SW 1271 (cell line): ENCODE data around the gene ALDH3B1.
"Not testable (repeated sequence)": the region's sequence is repeated elsewhere in the genome, so short reads cannot be mapped to it uniquely, and the experiment has no call there.

ENCODE experiments used
- DNase-seq, 2 experiments: peaks; one replicate each; lab custom pipeline; 2025; lab: John Stamatoyannopoulos, UW

The ALDH3B1 gene, protein sequence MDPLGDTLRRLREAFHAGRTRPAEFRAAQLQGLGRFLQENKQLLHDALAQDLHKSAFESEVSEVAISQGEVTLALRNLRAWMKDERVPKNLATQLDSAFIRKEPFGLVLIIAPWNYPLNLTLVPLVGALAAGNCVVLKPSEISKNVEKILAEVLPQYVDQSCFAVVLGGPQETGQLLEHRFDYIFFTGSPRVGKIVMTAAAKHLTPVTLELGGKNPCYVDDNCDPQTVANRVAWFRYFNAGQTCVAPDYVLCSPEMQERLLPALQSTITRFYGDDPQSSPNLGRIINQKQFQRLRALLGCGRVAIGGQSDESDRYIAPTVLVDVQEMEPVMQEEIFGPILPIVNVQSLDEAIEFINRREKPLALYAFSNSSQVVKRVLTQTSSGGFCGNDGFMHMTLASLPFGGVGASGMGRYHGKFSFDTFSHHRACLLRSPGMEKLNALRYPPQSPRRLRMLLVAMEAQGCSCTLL

DNA sequence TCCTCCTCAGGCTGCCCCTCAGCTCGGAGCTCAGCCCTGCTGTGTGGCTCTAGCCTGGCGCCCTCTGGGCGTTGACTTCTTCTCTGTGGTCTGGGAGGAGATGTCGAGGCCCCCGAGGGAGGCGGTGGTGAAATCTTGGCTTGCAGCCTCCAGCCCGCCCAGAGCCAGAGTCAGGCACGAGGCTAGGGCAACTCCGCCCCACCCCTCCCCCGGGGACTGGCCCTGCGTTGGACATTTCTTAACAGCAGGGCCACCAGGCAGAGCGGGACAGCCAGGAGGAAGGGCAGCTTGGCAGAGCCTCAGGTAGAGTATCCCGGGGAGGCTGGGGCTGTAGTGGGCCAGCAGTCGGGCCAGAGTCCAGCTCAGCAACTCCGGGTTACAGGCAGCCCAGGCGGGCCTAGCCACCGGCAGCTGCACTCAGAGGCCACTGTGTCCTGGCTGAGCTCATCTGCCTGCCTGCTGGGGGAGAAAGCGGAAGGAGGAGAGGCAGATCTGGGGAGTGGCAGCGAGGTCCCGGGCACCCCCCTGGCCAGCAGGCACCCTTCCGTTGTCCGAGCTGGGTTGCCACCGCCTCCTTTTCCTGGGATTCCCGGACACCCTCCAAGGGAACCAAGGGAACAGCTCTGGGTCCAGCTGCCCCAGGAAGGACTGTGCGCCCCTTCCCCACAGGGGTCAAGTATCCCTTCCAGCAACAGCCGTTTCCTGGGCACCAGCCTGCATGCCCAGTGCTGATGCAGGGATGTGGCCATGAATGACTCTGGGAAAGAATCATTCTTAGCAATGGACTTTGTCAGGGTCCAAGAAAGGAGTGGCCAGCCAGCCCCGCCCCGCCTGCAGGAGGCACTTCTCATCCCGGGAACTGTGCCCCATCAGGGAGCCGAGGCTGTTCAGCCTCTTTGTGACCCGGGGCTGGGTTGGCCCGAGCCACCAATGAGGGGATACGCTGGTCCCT lies at the start of gene ALDH3B1:
TSS of gene ALDH3B1 (plus strand) at position 238 of the 952 bp plus-strand sequence. CDS start 4,971 bp downstream, outside the sequence.
- peak; percentile 91 to 93 for DNase-seq

DNA sequence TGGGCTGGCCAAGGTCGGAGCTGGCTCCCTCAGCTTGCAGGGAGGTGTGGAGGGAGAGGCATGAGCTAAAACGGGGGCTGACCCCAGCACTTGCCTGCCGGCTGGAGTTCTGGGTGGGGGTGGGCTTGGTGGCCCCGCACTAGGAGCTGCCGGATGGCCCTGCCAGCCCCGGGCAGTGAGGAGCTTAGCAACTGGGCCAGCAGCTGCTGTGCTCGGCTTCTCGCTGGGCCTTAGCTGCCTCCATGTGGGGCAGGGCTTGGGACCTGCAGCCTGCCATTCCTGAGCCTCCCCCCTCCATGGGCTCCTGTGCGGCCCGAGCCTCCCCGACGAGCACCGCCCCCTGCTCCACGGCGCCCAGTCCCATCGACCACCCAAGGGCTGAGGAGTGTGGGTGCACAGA lies 46.9 kb upstream of the ALDH3B1 start:
- not testable (repeated sequence) for DNase-seq

DNA sequence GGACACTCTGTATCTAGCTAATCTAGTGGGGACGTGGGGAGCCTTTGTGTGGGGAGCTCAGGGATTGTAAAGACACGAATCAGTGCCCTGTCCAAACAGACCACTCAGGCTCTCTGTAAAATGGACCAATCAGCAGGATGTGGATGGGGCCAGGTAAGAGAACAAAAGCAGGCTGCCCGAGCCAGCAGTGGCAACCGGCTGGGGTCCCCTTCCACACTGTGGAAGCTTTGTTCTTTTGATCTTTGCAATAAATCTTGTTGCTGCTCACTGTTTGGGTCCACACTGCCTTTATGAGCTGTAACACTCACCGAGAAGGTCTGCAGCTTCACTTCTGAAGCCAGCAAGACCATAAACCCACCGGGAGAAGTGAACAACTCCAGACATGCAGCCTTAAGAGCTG lies 46.2 kb upstream of the ALDH3B1 start:
- DNase-seq, result not testable (repeated sequence)

DNA sequence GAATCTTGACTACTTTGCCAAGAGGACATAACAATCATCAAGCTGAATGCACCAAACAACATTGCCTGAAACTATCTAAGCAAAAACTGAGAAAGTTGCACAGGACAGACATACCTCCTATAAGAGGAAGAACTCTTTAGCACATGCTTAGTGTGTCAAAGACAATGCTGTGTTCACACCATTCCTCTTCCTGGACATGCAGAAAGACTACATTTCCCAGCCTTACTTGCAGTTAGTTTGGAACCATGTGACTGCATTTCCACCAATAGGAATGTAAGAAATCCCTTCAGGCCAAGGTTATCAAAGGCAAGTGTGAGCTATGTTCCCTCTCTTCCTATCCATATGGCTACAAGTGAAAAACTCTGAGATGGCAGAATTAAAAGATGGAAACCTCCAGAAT lies 45.4 kb upstream of the ALDH3B1 start:
- DNase-seq, result not testable (repeated sequence)

DNA sequence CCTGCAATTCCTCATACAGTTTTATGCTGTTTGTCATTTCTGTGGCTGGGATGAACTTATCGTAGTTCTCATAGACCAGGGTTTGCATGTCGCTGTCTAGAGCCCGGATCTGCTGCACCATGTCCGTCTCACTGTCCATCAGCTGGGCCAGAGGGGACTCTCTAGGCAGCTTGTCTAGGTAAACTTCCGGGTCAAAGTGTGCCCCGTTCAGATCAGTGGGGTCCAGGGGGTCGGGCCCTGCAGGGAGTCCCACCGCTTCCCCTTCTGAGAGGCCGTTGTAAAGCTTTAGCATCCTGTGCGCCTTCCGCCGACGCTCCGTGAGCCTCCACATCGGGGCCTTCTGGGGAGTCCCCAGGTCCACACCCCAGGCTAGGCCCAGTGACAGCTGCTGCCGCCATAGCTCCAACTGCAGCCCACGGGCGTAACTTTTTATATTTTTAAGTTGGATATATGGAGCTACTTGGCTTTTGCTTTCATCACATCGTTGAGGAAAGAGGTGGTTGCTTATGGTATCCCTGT lies 44.2 kb upstream of the ALDH3B1 start:
- not testable (repeated sequence) for DNase-seq

DNA sequence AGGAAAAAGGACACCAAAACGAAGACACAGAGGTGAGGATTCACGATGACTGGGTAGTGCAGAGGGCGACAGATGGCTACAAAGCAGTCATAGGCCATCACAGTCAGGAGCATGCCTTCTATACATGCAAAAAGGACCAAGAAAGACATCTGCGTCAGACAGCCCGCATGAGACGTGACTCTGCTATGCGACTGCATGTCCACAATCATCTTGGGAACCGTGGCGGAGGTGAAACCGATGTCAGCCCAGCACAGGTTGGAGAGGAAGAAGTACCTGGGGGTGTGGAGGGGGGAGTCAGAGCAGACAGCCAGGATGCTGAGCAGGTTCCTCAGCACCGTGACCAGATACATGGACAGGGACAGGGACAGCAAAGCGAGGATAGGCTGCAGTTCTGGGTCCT lies 35.4 kb upstream of the ALDH3B1 start:
- DNase-seq, result not testable (repeated sequence)

DNA sequence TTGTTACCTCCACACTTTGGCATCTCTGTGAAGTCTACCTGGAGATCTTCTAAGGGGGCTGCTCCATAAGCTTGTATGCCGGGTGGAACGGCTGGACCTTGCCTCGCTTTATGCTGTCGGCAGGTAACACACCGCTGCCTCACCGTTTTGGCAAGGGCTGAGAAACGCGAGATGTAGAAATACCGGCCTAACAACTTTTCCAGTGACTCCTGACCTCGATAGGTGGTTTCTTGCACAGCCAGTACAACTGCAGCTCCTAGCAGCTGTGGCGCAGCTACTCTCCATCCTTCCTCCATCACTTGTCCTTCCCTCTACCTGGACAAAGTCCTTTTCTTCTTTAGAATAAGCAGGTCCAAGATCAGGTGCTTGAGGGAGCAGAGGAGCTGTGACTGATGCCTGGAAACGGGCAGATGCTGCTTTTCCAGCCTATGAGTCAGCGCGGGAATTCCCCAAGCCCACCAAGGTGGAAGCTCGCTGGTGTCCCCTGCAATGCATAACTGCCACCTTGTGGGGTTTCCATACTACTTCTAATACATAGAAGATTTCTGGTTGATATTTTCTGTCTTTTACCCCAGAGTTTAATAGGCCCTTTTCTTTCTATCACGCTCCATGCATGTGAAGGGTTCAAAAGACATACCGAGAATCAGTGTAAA lies 31.2 kb upstream of the ALDH3B1 start:
- not testable (repeated sequence) for DNase-seq

DNA sequence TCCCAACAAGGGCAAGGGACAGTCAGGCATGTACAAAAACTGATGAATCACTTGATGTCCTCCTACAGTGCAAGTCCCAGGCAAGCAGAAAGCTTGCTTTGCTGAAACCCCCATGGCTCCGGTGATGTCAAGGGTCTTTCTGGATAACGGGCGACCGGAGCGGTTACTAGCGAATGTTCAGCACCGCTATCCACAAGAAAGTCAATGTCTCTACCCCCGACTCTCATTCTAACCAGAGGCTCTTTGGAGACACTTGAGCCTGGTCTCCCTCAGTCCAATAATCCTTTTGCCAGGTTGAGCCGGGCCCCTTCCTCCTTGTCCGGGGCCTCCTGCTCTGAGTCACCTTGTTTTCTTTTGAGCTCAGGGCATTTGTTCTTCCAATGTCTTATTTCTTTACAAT lies 28.9 kb upstream of the ALDH3B1 start:
- not testable (repeated sequence) for DNase-seq

DNA sequence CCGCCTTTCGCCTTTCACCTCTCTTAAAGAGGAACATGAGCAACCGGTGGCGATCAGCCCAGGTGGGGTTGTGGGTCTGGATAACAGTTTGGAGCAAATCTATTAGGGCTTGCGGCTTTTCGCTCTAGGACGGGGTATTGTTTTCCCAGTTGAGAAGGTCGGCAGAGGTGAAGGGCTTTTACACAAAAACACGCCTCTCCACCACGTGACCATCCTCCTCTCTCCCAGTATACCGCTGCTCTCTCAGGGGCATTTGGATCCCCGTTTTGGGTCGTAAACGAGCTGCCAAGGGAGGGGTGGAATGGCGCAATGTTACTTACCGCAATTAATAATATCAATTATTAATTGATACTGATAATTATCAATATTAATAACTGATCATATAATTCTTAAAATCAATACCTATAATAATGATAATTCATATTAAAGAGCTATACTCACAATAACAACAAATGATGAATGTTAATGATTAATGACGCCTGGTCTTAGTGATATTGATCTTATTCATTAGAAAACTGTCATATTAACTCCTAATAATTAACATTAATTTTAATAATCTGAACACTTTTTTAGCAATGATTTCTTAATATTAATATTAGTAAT lies 27.8 kb upstream of the ALDH3B1 start:
- DNase-seq, result not testable (repeated sequence)

DNA sequence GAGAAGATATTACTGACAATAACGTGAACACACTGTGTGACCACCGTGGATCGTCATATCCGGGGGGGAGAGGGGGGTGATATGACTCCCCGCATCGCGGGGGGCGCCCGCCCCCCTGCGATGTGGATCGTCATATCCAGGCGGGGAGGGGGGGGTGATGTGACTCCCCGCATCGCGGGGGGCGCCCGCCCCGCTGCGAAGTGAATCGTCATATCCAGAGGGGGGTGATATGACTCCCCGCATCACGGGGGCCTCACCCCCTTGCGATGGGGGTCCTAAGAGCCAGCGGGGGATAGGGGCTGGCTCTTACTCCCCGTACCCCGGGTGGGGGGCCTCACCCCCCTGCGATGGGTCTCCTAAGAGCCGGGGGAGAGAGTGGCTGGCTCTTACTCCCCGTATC lies 26.2 kb upstream of the ALDH3B1 start:
- no peak for DNase-seq

DNA sequence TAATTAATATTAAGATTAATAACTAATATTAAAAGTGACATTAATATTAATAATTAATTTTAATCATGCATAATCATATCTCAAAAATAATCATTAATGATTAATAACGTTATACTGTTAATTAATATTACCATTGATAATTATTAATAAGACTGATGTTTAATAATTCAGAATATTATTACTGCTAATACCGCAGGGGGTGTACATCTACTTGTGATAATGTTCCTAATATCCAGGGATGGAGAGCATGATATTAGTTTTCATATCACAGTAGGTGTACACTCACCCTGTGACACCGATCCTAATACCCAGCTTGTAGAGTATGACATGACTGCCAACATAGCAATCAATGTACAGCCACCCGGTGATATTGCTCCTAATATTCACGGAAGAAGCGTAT lies 24.8 kb upstream of the ALDH3B1 start:
- DNase-seq, result not testable (repeated sequence)

DNA sequence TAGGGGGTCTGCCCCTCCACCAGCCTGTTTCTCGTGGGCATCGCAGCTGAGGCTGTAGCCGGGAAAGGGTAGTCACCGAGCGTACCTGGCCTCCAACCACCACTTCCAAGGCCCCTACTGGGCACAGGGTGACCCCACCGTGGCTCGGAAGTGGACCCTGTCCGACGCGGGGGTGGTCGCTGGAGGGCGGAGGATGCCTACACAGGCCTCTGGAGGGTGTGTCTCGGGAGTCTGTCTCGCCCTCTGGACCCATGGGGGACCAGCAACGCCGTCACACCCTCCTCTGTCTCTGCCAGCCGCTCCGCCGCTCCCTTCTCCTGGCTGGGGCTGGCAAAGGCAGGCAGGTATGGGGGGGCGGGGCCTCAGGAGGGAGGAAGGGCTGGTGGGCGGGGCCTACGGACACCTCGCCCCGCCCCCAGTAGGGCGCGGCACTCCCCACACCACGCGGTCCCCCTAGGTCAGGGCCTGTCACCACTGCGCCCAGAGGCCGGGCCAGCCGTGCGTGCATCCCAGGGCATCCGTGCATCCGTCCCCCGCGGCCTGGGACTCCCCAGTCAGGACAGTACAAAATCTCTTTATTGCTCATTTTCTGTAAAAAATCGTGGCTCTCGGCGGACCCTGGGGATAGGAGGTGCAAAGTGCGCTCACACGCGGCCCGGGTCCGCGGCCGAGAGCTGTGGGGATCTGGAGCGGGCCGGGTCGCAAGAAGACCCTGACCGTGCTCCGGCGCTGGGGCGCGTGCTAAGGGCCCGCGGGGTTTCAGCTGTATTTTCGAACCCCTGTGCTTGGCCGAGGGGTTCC lies 19.4 kb upstream of the ALDH3B1 start:
- DNase-seq, result not testable (repeated sequence)

DNA sequence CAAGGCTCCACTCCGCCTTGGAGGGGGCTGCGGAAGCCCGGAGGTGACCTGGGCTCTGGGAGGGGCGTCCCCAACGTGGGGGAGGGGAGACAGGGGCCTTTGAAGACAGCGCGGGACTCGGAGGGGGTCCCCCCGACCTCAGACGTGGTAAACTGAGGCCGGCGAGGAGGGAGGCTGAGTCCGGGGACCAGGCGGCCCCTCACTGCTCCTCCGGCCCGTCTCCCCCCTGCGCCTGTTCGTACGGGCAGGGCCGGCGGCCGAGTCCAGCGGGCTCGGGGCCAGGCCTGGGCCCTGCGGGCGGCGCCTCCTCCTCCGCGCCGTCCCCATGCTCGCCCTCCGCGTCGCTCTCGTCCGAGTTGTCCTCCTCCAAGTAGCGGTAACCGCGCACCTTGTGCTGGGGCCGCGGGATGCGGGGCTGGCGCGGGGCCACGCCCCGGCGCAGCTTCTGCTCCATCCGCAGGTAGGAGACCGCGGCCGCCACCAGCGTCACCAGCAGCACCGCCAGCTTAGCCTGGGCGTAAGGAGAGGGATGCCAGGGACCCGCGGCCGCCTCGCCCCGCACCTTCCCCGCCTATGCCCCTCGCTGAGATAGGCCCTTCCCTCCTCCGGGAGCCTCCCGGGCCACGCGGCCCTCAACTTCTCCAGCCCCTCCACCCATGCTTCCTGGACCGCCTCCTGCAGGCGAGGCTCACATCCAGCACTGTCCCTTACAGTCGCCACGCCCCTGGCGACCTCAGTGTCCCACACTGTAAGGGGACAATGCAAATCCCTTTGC lies 18.6 kb upstream of the ALDH3B1 start:
- not testable (repeated sequence) for DNase-seq

DNA sequence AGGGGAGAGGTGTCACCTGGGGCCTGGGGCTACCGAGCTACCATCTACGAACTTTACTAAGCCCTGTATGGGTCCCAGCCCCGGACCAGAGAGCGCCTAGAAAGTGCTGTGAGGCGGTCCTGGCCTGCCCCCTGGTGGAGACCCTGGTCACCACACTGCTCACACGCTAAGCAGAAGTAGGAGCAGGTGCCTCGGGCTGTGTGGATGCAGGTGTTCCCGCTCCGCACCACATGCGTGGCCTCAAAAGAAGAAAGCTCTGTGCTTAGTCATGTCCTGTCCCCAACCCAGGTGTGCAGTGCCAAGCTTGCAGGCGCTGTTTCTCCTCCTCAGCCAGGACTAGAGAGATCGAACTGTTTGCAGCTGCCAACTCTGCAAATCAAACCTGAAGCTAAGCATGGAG lies 16.3 kb upstream of the ALDH3B1 start:
- not testable (repeated sequence) for DNase-seq

DNA sequence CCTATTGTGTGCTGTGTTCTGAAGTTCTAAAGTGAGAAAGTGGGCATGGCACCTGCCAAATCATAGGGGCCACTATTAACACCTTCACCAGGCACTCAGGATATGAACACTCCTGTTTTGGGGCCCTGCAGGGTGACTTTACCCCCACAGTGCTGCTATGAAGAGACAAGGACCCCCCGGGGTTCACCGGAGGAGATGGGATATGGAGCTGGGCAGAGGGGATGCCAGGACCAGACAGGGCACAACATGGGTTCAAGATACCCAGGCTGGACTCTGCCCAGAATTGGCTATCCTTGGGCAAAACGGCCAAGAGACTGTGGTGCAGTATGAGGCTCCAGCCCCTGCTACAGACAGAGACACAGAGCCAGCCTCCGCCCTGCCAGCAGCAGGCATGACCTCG lies 15.7 kb upstream of the ALDH3B1 start:
- not testable (repeated sequence) for DNase-seq

DNA sequence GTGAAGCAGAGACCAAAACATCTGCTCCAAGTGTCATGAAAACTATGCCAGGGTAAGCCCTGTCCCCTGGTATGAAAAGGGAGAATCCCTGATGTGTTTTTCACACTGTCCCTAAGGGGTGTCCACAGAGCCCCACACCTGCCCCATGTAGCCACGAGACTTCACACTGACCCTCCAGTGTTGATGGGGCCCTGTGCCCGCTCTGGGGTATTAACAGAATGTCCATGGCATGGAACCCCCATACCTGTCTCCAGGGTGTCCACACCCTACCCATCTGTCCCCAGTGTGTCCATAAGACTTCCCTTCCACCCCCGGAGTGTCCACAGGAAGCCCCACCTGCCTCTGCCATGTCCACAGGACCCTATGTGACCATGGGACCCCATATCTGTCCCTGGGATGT lies 15.0 kb upstream of the ALDH3B1 start:
- not testable (repeated sequence) for DNase-seq

DNA sequence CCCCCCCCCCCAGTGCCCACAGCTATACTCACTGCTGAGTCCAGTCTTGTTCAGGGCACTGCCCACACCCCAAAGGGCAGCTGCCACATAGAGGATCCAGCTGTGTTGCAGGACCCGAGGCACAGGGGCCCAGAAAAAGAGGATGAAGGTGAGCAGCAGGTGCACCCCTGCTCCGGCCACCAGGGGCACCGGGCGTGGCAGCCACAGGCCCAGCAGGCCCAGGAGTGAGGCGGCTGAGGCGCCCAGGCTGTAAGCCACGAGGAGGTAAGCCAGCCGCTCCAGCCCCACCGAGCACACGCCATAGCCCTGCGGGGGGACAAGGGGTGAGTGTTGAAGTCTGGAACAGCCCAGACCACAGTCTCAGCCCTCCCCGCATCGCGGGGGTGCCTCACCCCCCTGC lies 14.5 kb upstream of the ALDH3B1 start:
- not testable (repeated sequence) for DNase-seq

DNA sequence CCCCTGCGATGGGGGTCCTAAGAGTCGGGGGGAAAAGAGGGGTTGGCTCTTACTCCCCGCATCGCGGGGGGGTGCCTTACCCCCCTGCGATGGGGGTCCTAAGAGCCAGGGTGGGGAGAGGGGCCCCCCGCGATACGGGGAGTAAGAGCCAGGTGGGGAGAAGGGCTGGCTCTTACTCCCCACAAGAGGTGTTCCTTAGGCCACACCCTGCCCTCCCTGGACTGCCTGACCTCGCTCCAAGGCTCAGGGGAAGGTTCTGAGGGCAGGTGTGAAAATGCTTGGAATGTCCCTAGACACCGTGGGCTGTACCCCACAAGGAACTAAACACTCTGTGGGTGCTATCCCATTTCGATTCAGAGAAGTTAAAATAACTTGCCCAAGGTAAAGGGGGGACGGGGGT lies 14.1 kb upstream of the ALDH3B1 start:
- no peak for DNase-seq

DNA sequence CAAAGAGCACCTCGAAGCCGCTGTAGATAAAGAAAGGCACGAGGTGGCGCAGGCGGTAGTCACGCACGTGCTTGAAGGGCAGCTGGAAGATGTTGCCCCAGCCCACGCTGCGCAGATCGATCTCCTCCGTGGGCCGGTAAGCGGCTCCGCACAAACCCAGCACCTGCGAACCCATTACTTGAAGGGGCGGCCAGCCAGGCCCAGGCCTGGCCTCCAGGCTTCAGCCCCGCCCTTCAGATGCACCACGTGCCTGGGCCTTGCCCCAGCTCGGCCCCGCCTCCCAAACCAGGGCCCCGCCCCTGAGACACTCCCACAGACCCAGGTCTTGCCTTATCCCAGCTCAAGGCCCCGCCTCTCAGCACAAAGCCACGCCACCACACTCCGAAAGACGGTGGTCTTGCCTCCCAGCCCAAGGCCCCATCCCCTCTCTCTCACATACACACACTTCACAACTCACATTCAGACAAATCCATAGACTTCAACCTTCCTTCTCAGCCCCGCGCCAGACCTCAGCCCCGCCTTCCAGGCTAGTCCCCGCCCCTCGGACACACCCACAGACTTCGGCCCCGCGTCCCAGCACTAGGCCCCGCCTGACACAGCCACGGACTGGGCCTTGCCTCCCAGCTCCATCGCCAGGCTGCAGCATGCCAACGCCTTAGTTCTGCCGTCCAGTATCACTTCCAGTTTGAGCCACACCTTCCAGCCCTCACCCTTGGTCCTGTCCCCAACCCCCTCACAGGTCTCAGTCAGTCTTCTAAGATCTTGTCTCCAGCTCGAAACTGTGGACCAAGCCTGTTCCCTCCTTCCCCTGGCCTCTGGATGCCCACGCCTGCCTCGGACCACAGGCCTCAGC lies 13.3 kb upstream of the ALDH3B1 start:
- no peak for DNase-seq
